SKM-1 (cell line): ENCODE data around the gene C19orf25.
"Not testable (repeated sequence)": the region's sequence is repeated elsewhere in the genome, so short reads cannot be mapped to it uniquely, and the experiment has no call there.

ENCODE experiments used
- DNase-seq: peaks from one replicate; lab custom pipeline; 2025; ENCODE audit not compliant: unreplicated experiment; lab: John Stamatoyannopoulos, UW

The C19orf25 gene

GRCh38 chr19:1478934-1479707, at the start of gene C19orf25:
Gene C19orf25, minus strand, starts transcription at chr19:1479215. Its CDS starts 312 bp downstream, at chr19:1478903.
- peak; percentile 87 for DNase-seq

- DNase-seq, result no peak
These were observed 48.8 kb upstream of the C19orf25 start for GRCh38 chr19:1527650-1528309.

- DNase-seq, result no peak
These were observed 48.1 kb upstream of the C19orf25 start for GRCh38 chr19:1526979-1527649.

- no peak for DNase-seq
These were observed 47.2 kb upstream of the C19orf25 start for GRCh38 chr19:1526066-1526778.

- DNase-seq, result no peak
These were observed 46.3 kb upstream of the C19orf25 start for GRCh38 chr19:1525343-1525742.

- DNase-seq, result no peak
These were observed 45.9 kb upstream of the C19orf25 start for GRCh38 chr19:1524972-1525325.

GRCh38 chr19:1524287-1524971, 45.4 kb upstream of the C19orf25 start:
- DNase-seq, result no peak

GRCh38 chr19:1523412-1524286, 44.6 kb upstream of the C19orf25 start, which contains the start of gene PLK5:
Gene PLK5, plus strand, starts transcription at chr19:1524077. Its CDS starts 2,920 bp downstream, at chr19:1526997.
- no peak for DNase-seq

GRCh38 chr19:1522838-1523237, 43.8 kb upstream of the C19orf25 start:
- no peak for DNase-seq

- no peak for DNase-seq
These were observed 43.0 kb upstream of the C19orf25 start for GRCh38 chr19:1522061-1522460.

GRCh38 chr19:1521636-1522035, 42.6 kb upstream of the C19orf25 start:
- DNase-seq, result no peak

GRCh38 chr19:1520203-1520780, 41.3 kb upstream of the C19orf25 start:
- no peak for DNase-seq

- not testable (repeated sequence) for DNase-seq
These were observed 40.8 kb upstream of the C19orf25 start for GRCh38 chr19:1519802-1520201.

- DNase-seq, result no peak
These were observed 39.5 kb upstream of the C19orf25 start for GRCh38 chr19:1518471-1518870.

GRCh38 chr19:1516395-1516753, 37.4 kb upstream of the C19orf25 start:
- DNase-seq, result no peak

- DNase-seq, result no peak
These were observed 36.1 kb upstream of the C19orf25 start for GRCh38 chr19:1514986-1515721.

GRCh38 chr19:1514295-1514661, 35.3 kb upstream of the C19orf25 start:
- DNase-seq, result no peak

- peak; percentile 46 for DNase-seq
These were observed 34.7 kb upstream of the C19orf25 start for GRCh38 chr19:1513499-1514294.
